Measurements from ENCODE around the gene PHF3.

PHF3 gene, protein sequence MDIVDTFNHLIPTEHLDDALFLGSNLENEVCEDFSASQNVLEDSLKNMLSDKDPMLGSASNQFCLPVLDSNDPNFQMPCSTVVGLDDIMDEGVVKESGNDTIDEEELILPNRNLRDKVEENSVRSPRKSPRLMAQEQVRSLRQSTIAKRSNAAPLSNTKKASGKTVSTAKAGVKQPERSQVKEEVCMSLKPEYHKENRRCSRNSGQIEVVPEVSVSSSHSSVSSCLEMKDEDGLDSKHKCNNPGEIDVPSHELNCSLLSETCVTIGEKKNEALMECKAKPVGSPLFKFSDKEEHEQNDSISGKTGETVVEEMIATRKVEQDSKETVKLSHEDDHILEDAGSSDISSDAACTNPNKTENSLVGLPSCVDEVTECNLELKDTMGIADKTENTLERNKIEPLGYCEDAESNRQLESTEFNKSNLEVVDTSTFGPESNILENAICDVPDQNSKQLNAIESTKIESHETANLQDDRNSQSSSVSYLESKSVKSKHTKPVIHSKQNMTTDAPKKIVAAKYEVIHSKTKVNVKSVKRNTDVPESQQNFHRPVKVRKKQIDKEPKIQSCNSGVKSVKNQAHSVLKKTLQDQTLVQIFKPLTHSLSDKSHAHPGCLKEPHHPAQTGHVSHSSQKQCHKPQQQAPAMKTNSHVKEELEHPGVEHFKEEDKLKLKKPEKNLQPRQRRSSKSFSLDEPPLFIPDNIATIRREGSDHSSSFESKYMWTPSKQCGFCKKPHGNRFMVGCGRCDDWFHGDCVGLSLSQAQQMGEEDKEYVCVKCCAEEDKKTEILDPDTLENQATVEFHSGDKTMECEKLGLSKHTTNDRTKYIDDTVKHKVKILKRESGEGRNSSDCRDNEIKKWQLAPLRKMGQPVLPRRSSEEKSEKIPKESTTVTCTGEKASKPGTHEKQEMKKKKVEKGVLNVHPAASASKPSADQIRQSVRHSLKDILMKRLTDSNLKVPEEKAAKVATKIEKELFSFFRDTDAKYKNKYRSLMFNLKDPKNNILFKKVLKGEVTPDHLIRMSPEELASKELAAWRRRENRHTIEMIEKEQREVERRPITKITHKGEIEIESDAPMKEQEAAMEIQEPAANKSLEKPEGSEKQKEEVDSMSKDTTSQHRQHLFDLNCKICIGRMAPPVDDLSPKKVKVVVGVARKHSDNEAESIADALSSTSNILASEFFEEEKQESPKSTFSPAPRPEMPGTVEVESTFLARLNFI (N-terminal part only)

DNA sequence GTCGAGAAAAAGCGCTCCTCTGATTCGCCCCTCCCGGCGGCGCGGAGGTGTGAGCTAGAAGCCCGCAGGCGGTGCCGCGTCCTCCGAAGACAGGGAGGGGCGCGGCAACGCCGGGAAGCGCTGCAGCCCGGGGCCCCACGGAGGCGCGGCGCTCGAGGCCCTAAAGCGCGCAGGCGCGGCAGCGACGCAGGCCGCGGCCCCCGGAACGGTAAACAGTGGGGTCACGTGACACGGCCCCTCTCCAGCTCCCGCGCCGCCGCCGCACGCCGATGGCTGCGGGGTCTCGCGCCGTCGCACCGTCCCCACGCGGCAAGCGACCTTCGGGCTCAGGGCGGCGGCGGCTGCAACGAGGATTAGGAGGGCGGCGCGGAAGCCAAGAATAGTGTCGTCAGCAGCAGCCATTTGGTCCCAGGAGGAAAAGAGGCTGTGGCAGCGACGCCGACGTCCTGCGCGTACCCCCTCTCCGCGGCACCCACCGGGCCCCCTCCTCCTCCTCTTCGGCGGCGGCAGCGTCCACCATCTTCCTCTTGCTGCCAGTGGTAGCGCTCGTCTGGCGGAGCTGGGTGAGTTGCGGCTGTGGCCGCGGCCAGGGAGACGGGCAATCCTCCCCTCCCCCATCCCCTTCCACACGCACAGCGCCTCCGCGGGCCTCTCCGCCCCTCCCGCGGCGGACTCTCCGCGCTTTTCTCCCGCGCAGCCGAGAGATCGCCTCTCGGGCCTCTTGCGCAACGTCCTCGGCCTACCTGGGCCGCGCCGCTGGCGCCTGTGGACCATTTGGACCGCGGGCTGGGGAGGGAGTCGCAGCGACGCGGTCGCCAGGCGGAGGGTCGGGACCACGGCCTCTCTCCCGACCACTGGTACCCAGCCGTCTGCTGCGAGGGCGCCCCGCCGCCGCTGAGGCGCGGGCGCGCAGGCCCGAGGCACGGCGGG, at the start of gene PHF3:
Gene PHF3, plus strand, starts transcription at position 215 of the 930 bp plus-strand sequence. CDS start 10,750 bp downstream, outside the sequence.
- DNase-seq, result peak; percentile 80

GRCh38 chr6:63589952-63590411, 45.6 kb upstream of the PHF3 start:
- no peak for DNase-seq

- no peak for DNase-seq
Measured at GRCh38 chr6:63592886-63593285, 42.7 kb upstream of the PHF3 start.

GRCh38 chr6:63597141-63598048, 38.2 kb upstream of the PHF3 start:
- DNase-seq, result no peak

DNA sequence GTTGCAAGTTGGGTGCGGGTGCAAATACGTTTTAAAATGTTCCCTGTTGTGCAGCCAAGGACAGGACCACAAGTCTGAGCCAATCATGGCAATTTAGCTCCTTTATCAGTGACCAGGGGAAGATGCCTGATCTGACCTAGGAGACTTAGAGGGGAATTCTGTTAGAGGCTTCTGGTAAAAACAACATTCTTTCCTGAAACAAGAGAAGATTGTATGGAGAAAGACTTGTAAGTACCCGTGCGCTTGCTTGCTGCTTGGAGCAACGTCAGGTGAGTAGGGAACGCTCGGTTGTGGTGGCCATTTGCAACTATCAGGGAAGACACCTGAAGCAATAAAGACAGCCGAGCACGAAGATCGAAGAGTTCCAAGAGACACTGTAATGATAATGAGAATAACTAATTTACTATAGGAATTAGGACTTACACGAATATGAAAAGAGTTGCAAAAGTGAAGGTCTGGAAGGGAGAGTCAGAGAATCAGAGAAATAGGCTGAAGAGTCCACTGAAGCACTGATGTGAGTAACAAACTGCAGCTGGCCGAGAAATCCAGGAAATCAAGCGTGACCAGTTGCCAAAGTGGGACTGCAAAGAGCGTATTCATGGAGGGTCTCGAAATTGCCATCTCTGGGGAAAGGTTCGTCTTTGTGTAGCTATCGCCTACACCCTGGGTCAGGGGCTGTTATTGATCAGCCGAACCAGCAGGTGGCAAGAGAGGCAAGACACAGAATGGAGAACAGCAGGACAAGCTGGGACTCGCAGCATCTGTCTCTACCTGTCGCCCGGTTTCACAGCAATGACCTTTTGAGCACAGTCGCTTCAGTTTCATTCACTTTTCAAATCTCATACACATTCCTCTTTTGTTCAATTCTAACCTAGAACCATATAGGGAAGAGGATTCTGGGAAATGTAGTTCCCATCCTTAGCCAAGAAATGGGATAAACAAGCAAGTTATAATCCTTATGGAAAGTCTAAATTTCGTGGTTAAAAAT, 37.3 kb upstream of the PHF3 start:
- peak; percentile 39 for DNase-seq

GRCh38 chr6:63599243-63599642, 36.4 kb upstream of the PHF3 start:
- DNase-seq, result no peak

DNA sequence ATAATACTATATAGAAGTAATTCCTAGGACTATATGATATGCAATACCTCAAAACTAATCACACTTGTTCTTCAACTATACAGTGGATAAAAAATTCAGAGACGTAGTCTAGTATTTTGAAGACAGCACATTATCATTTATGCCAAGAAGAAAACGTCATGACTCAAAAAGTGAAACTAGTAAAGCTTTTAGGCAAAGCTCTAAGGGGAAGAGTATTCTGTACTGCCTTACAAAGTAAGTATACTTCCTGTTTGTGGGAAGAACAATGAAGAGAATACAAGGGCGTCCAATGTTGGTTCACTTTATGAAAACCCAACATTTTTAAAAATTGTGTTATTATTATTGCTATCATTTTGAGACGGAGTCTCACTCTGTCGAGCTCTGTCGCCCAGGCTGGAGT, 35.5 kb upstream of the PHF3 start:
- DNase-seq, result no peak

DNA sequence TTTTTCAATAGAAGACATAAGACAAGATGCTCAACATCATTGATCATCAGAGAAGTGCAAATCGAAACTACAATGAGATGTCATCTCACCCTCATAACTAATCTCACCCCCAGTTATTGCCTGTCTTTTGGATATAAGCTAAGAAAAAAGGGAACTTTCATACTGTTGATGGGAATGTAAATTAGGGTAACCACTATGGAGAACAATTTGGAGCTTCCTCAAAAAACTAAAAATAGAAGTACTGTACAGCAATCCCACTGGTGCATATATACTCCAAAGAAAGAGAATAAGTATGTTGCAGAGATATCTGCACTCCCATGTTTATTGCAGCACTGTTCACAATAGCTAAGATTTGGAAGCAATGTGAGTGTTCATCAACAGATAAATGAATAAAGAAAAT, 26.4 kb upstream of the PHF3 start:
- DNase-seq, result no peak

DNA sequence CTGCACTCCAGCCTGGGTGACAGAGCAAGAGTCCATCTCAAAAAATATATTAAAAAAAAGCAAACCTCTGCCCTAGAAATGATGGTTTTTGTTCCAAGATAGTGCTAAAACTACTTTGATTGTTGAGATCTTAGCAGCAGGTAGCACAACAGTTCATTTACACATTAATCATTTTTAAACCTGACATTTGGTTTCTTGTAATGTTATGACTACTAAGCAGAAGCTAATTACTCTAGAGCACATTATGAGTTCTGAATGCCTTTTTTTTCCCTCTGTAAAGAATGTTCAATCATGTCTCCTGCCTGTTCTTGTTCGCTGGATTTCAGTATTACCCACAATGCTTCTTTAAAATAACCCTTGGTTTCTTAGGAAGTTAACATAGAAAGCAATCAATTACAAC, 24.7 kb upstream of the PHF3 start:
- no peak for DNase-seq

- DNase-seq, result no peak
Measured at GRCh38 chr6:63611560-63611959, 24.0 kb upstream of the PHF3 start.

- no peak for DNase-seq
Measured at GRCh38 chr6:63615590-63615989, 20.0 kb upstream of the PHF3 start.

- no peak for DNase-seq
Measured at GRCh38 chr6:63624091-63624490, 11.5 kb upstream of the PHF3 start.

- no peak for DNase-seq
Measured at GRCh38 chr6:63630466-63630865, 5.1 kb upstream of the PHF3 start.

GRCh38 chr6:63634630-63635029, 972 bp upstream of the PHF3 start:
- DNase-seq, result no peak

- DNase-seq, result no peak
Measured at GRCh38 chr6:63635215-63635587, 401 bp upstream of the PHF3 start.

DNA sequence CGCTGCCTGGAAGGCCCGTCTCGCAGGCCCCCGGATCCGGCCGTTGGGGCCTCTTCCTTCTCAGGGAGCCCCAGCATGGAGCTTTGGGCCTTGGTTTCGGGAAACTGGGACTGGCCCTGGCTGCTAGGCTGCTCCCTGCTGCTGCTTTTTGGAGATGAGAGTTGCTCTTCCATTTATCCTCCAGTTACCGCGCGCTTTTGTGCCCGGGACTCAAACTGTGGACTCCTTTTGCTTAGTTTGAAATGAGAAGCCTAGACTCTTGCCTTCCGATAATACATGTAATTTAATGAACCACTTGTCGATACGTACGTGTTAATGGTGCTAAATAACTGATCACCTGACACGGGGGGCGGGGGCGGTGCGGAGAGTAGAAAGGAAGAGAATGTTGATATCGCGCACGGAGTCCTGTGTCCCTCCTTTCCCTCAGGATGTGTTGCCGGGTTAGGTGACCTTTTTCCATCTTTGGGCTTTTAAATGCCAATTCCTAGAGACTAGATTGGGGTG, 968 bp downstream of the PHF3 start:
- DNase-seq, result no peak

DNA sequence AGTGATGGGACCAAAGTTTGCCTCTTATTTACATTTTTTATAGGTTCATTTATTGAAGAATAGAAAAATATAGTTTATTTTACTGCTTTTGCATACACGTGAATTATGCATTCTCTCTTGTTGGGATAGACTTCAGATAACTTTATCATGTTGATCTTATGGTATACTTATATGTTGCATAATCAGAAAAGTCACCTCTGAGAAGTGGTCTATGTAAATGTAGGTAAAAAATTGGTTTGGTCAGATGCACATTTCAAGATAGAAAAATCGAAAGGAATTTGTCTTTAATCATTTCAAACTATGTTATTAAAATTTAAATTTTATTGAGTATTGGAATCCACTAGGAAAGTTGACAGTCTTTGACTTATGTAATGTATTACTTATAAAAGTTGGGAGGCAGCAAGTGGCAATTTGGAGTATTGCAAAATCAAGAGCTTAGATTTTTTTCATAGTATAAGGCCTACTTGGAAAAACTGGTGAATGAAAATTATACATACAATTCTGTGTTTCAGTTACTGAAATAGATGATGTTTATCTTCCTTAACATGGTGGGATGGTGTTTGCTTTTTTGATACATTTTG, 2.4 kb downstream of the PHF3 start:
- no peak for DNase-seq

GRCh38 chr6:63640062-63640461, 4.5 kb downstream of the PHF3 start:
- DNase-seq, result no peak

DNA sequence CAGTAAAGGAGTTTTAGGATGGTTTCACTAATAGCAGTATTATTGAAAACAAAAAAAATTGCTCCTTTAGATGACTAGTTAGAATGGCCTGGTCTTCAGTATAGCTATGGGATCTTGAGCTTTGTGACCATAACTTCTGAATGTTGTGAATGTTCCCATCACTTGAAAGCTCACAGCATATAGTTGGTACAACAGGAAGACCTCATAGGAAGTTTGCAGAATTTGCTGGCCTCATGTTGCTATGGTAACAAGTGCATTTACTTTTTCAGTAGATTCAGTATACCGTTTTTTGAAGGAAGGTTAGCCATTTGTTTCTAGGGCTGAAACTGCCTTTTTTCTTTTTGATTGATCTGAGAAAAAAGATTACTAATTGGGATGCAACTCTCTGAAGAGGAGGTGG, 8.3 kb downstream of the PHF3 start:
- peak; percentile 39 for DNase-seq

All from KG1 (cell line).